AG08395 (cell line): Measurements from ENCODE around the gene KCNJ1.

Experiments used
- DNase-seq: peaks from one replicate; pipeline ENCODE4 v3.0.0; 2012; ENCODE audit warnings: mixed read lengths, low spot score

The KCNJ1 gene

DNA sequence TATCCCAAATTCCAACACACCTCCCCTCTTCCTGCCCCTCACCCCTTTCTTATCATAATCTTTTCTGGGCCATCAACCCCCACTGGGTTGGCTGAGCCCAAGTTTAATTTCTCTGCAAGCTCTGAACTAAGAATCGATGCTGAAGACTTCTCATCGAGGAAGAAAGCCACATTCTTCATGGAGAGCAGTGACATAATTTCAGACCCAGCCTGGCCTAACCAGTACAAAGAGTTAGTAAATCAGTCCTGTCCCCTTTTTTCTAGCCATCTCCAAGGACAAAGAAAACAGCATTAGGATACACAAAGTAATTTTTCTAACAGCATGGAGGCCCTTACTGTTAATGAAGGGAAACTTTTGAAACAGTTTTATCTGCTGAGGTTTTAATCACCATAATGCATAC lies 45.0 kb downstream of the KCNJ1 start:
- DNase-seq = no peak

DNA sequence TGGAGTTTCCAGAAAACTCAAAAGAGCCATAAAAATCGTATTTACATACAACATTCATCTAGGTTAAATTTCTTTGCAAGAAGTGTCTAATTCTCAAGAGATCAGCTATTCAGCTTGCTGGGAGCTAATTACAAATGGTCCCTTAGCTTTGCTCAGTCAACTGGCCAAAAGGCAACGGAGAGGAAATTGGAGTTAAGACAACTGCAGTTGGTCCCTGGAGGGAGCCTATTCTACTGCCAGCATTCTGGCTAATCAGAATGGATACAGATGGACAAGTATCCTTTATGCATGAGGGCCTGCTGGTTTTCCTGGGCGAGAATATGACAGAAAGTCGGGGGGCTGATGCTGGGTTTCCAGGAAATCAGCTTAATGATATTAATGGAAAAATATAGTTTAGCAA lies 45.5 kb downstream of the KCNJ1 start:
- no peak for DNase-seq

DNA sequence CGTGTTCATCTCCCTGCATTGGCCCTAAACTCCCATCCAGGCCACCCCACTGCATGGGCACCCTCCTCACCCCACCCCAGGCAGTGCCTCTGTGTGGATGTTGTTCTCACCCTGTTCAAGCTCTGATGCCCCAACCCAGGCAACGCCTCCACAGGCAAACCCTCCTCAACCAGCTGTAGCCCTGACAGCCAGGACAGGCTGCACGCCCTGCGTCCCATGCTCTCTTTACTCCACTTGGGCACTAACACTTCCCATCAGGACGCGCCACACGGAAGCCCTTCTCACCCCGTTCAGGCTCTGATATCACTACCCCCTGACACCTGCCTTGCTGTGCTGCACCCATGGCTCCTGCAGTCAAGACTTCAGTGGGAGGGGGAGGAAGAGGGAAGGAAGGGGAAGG lies 47.9 kb downstream of the KCNJ1 start:
- no peak for DNase-seq

DNA sequence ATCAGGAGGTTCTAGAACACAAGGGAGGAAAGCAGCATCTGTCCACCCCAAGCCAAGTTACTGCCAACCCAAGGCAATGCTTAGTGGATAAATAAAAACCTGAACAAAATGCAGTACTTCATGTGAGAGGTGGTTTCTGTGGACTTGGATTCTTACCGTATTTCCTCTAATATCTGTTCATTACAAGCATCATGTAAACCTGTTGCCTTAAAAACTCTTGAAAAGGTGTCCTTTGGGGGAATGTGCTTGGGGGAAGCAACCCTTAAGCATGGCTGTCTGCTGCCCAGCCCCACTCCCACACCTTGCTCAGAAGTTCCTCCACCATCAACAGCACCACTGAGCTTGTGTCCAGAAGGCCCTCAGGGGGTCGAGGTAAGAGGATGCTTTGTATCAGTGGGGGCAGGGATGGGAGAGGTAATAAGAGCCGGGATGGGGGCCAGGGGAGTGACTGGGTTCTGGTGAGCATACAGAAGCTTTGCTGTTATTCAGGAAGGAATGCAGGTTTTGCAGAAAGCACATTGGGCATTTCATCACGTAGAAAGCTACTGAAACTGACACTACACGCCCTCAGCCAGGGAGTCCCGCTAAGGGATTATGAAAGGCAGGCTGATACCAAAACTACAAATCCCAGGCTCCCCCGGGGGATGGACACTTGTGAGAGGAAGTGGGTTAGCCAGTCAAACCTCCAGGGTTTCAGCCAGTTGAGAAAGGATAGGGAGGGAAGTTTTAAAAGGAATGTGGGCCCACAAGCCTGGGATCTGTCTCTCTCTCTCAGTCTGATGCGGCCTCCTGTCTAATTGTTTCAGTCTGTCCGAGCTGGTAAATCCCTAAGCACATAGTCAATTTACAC lies 52.0 kb downstream of the KCNJ1 start:
- peak; percentile 96 for DNase-seq

DNA sequence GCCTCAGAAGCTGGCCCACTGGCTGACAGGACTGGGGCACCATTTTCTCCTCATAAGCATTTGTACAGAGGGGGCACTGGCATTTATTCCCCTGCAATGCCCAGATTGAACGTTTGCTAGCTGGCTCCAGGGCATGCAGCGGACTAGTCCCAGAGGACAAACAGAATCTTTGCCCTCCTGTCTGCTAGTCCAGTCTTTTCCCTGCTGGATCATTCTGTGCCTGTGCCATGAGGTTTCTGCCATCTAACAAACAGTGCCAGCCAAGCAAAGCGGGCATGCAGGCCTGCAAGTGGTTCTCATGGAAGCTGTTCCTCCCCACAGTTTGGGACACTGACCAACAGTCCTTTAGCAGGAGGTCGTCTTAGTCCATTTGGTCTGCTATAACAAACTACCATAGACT lies 53.4 kb downstream of the KCNJ1 start:
- DNase-seq = no peak

DNA sequence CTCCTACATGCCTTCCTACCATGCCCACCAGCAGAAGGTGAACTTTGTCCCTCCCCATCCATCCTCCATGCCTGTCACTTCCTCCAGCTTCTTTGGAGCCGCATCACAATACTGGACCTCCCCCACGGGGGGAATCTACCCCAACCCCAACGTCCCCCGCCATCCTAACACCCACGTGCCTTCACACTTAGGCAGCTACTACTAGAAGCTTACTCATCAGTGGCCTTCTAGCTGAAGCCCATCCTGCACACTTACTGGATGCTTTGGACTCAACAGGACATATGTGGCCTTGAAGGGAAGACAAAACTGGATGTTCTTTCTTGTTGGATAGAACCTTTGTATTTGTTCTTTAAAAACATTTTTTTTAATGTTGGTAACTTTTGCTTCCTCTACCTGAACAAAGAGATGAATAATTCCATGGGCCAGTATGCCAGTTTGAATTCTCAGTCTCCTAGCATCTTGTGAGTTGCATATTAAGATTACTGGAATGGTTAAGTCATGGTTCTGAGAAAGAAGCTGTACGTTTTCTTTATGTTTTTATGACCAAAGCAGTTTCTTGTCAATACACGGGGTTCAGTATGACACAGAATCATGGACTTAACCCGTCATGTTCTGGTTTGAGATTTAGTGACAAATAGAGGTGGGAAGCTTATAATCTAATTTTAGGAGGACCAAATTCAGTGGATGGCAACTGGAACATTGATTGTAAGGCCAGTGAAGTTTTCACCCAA lies 56.1 kb downstream of the KCNJ1 start:
- DNase-seq = no peak

DNA sequence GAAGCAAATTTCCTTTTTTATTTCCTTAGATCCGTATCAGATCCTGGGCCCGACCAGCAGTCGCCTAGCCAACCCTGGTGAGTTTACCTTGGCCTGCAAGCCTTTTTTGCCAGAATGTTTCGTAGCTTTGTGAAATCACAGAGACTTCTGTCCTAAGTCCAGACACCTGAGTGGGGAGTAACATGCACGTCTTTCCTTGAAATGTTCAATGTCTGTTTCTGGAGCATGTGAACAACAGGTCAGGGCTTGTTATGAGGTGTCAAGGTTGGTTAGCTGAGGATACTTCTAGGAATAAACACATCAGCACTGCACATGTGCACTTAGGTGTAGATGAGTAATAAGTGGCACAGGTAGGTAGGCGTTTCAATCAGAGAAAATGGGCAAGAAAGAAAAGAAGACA lies 58.0 kb downstream of the KCNJ1 start:
- no peak for DNase-seq

DNA sequence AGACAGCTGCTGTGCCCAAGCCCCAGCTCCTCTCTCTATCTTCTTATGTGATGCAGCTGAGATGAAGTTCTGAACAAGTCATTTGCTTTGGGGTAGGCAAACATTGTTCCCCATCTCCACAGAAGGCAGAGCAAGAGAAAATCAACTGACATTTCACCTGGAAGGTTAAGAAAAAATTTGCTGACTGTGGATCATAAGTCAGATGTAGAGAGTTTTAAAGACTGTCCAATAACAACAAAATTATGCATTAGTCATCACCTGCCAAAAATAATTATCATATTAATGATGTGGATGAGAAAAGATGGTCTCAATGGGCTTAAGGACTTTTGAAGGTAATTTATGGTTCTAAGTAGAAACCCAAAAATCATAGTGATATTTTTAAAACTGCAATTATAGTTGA lies 59.2 kb downstream of the KCNJ1 start:
- no peak for DNase-seq

DNA sequence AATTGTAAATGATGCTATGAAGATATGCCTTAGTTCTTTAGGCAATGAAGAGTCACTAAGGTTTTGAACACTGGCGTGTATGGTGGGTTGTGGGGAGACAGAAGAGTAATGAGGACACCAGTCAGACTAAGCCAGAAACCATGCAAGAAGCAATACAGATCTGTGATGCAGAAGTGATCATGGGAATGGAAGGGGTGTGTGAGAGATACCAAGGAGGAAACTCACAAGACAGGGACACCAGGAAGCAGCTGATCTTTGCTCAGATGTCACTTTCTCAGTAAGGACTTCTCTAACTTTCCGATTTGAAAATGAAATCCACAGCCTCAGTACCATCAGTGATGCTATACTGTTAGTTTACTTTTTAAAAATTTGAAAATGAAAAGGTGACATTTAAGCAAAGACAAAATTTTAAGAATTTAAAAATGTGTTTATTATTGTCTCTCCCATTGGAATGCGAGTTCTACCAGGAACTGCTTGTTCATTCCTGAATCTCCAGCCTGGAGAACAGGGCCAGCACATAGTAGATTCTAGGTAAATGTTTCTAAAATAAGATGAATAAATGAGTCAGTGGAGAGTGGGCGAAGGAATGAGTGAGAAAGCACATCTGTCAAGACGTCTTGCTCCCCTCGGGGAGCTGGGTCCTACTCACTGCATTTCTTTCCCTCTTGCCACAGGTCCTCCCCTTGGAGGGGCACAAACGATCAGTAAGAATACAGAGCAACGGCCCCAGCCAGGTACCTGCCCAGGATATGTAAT lies 60.4 kb downstream of the KCNJ1 start:
- no peak for DNase-seq

DNA sequence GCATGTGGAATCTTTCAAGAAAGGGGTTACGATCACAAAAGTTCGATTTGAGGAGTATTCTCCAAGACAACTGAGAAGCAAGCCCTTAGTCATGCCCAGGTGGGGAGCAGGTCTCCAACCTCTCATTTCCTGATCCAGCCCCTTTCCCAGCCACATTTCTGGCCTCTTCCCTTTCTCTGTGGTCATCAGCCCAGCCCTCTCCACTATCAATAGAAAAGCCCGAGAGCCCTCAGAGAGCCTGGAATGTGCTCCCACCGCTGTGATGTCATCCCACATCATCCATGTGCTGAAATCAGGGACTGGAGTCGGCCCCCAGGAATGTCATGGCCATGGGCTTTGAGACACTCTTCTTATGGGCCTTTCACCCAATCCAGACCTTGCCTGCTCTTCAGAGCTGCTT lies 62.6 kb downstream of the KCNJ1 start:
- peak; percentile 38 for DNase-seq

DNA sequence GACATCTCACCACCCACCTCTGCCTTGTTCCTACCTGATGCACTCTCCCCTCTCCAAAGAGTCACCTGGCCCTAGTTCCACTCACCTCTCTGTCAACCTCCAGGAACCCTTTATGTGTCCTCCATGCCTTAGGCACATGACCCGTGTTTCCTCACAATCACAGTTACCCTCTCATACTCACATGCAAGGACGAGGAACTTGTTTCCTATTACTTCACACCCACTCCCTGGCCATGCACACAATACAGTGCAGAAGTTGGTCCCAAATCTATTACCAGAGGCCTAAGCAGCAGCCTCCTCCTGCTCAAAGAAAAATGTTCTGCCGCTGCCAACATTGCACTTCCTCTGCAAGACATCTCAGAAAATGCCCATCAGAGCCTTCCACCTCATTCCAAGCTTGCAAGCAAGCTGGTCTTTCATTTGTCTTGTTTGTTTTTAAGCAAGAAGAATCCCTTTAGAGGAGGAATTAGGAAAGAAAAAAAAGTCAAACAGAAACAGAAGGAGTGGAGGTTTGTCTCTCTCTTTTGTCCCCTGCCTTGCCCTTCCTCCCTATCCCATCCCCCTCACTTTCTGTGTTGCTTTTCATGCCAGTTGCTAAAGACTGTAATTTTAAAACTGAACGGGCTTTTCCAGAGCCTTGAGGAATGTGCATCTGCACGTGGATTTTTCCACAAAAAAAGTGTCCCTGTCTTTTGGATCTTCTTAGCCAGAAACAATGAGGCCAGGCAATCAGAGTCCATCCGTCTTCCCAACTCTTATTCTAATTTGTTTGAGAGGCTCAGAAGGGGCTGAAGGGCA lies 63.4 kb downstream of the KCNJ1 start:
- no peak for DNase-seq

DNA sequence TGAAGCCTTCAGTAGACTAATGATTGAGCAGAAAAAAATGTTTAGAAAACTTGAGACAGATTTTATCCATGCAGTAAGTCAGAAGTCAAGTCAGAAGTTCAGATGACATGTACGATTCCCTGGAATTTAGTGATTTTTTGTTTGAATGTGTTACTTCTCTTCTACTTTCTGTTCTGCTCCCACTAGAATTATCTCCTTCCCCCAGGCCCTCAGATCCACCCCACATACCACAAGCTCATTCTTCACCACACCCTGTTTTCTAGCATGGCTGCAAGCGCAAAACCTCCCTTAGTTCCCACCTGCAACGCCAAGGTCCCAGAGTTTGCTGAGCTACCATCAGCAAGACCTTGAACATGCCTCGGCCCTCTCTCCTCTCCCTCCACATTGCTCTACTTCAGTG lies 64.1 kb downstream of the KCNJ1 start:
- no peak for DNase-seq

DNA sequence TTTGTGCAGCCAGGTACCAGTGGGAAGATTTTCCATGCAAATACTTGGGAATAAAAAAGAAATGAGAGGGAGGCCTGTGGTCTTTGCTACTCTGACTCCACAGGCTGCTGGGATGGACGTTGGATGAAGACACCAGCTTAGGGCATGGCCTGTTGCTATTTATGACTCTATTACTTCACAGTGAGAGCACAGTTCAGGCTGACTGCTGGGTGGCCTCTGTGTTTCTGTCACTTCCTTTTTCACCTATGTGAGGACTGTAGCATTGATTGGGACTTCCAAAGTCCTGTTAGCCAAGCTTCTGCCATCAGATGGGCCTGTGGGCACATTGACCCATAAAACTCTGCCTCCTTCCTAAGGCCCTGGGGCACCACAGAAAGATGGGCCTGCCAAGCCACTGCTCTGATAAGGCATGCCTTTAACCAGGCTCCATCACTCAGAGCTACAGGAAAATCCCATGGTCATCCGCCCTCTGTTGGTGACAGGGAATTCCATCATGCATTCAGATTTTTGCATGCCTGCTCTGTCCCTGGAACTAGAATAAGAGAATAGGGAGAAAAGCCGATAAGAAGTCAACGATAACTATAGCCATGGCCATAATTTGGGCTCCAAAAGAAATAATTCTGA lies 64.6 kb downstream of the KCNJ1 start:
- peak; percentile 32 for DNase-seq

DNA sequence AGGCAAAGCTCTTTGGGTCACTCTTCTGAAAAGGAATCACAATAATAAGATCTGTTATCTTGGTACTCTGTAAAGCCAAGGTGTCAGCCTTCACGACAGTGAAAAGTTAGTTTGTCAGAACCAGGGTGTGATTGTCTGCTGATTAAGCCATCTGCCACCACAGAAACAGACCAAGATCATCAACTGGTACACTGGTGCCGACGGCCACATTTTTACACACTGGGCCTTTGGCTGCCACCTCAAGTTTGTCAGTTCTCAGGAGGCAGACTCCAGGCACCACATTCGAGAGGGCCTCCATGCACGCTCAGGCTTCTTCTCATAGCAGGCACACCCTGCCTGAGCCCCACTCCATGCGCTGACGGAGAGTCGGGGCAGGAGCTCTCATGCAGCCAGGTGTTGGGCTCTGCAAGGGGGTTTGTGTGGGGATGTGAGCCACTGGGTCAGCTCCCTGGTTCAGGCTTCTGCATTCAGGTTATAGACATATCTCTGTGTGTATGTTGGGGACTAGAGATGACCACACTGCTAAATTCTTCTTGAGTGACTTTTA lies 66.2 kb downstream of the KCNJ1 start:
- DNase-seq = no peak

DNA sequence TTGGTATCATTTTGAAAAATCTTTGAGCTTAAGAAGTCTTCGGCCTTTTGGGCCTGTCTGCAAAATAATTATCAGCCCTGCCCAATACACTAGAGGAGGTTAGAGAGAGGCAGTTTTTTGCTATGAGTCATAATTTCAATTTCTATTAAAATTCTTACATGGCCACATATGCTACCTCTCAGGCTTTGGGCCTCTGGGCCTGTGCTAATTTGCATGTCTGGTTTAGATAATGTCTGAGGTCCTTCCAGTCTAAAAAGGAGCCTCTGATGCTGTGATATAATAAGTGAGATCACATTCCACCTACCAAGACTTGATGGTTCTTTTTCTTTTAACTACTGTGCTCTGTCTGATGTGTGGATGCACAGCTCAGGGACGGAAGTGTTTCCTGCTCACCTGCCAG lies 70.8 kb downstream of the KCNJ1 start:
- DNase-seq = peak; percentile 41

DNA sequence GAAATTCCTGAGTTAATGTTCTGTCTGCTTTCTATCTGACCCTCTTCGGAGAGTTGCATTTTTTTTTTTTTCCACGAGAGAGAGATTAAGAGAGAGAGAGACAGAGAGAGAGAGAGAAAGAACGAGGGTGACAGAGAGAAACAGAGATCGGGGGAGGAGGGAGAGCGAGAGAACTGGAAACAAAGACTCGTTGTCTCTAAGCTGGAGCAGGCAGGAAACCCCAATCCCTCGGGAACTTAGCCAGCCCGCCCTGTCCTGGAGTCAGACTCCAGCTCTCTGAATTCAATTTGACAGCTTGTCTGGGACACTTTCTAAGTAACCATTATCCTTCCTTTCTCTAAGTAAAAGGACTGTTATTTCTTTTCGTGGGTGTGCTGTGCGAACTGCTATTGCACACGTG lies 76.9 kb downstream of the KCNJ1 start:
- peak; percentile 60 for DNase-seq

DNA sequence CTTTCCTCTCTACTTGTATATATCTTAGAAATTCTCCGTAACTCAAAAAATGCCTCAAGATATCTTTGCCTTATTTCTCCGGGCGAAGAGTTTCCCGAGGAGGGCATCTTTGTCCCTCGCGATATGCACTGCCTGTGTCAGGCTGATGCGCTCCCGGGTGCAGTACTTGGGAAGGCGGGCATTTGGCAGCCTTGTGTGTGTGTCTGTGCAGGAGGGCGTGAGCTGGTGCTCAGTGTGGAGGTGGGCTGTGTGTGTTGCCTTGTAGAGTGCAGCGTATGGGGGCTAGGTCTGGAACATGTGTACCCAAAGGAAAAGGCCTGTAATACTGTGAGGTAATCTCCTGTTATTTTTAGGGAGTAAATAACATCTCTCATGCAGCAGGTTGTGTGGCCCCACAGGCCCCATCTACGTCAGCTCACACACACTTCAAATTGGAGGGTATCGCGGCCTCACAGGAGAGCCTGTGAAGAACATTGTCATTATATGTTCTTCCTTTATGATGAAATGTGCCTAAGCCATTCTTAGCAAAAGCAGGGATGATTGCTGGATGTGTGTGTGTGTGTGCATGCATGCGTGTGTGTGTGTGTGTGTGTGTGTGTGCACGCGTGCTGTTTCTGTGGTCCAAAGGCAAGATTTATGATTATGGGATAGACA lies 77.5 kb downstream of the KCNJ1 start:
- DNase-seq = no peak
